Osteoblast (primary cell): ENCODE results near the gene CXCR3. TPM values are rescaled to one million over a fixed set of nuclear protein-coding genes. Genes with fewer than 3 reads are reported as not detected.
"Not testable (repeated sequence)": the region's sequence is repeated elsewhere in the genome, so short reads cannot be mapped to it uniquely, and the experiment has no call there.

Experiments
- DNase-seq: peaks from one replicate; pipeline ENCODE4 v3.0.0; 2011; ENCODE audit warnings: low spot score, mixed read lengths; ENCODE audit not compliant: insufficient read length; ENCODE audit errors: missing footprints
- H2AFZ ChIP-seq: 2 replicates; pipeline ENCODE4 v1.6.0; 2011; ENCODE audit warnings: mild to moderate bottlenecking, low read length
- H3K27ac ChIP-seq: 2 replicates; pipeline ENCODE4 v1.5.1; 2011; ENCODE audit warnings: mild to moderate bottlenecking, low read depth, low read length, moderate library complexity
- H3K27me3 ChIP-seq: 2 replicates; pipeline ENCODE4 v1.6.0; 2012; ENCODE audit warnings: mild to moderate bottlenecking, control low read depth, inconsistent platforms, low read length, moderate library complexity; ENCODE audit not compliant: insufficient read depth
- H3K36me3 ChIP-seq: 2 replicates; pipeline ENCODE4 v1.5.1; 2011; ENCODE audit warnings: mild to moderate bottlenecking, low read length, control low read depth, moderate library complexity; ENCODE audit not compliant: insufficient read depth
- H3K4me1 ChIP-seq: 2 replicates; pipeline ENCODE4 v1.5.1; 2011; ENCODE audit warnings: mild to moderate bottlenecking, low read length, control low read depth, moderate library complexity; ENCODE audit not compliant: insufficient read depth
- H3K4me2 ChIP-seq: 2 replicates; pipeline ENCODE4 v1.6.0; 2011; ENCODE audit warnings: mild to moderate bottlenecking, low read length; ENCODE audit not compliant: insufficient read depth
- H3K4me3 ChIP-seq: fragments of 200-600 bp; sonication (generic); 3 replicates; pipeline ENCODE4 v1.5.1; 2012; ENCODE audit warnings: mild to moderate bottlenecking, low read length, inconsistent platforms; ENCODE audit not compliant: insufficient read depth
- H3K79me2 ChIP-seq: 2 replicates; pipeline ENCODE4 v1.6.0; 2012; ENCODE audit warnings: mild to moderate bottlenecking, low read length, control low read depth, inconsistent platforms; ENCODE audit not compliant: insufficient read depth
- H3K9me3 ChIP-seq: 2 replicates; pipeline ENCODE4 v1.5.1; 2011; ENCODE audit warnings: low read depth, low read length, control low read depth
- H4K20me1 ChIP-seq: 2 replicates; pipeline ENCODE4 v1.6.0; 2012; ENCODE audit warnings: mild to moderate bottlenecking, low read length, control low read depth; ENCODE audit not compliant: insufficient read depth
- CTCF ChIP-seq: IDR thresholded peaks from 2 replicates; pipeline ENCODE4 v1.5.1; 2011; ENCODE audit warnings: mild to moderate bottlenecking, low read depth, low read length, moderate library complexity; ENCODE audit errors: extremely low read depth
- total RNA-seq: library from RNA; depleted of rRNA; stranded (reverse); fragments of >200 nt; gene quantifications from 2 replicates; pipeline ENCODE4 v1.2.3, GENCODE V29; 2012

The CXCR3 gene
- total RNA-seq, 1 donor, result not detected

GRCh38 chrX:71665747-71666146 lies 47.4 kb upstream of the CXCR3 start:
- no peak overlapping the region for H2AFZ ChIP-seq
- TF ChIP-seq CTCF, result no peak
- DNase-seq, result no peak
- H3K36me3 ChIP-seq, result no peaks in the 10 kb centered on the region
- no peaks in the 10 kb centered on the region for H3K9me3 ChIP-seq
- no peak overlapping the region for H3K4me2 ChIP-seq
- H3K4me3 ChIP-seq, result no peak overlapping the region
- no peak overlapping the region for H3K27ac ChIP-seq
- H3K79me2 ChIP-seq, result no peaks in the 10 kb centered on the region
- H4K20me1 ChIP-seq, result no peaks in the 10 kb centered on the region
- H3K4me1 ChIP-seq, result no peaks in the 10 kb centered on the region
- peaks cover 5% of the 10 kb centered on the region for H3K27me3 ChIP-seq

DNA sequence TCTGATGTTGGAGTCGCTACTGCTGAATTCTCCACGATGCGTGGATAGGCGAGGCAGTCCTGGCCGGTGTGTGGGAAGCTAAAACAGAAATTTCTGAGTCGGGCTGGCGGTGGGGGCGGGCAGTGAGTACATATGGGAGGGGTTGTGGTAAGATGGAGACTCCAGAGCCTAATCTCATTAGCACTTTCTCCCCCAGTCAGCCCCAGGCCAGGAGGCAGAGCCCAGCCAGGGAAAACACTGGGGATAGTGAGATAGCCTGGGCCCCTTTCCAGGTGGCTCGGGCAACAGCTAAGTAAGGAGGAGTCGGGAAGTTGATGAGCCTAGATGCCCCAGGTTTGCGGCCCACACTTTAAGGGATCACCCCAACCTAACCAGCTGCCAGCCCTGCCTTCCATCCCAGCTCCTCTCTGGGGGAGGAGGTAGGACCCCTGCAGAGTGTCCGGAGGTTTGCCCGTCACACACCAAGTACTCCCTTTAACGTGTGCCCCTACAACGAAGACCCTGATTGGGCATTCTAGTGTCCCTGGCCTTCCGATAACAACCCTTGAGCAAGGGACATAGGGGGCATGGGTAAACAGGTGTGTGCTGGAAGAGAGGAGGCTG lies 46.7 kb upstream of the CXCR3 start:
- Histone ChIP-seq H4K20me1 (no peaks in the 10 kb centered on the region), H3K27ac (no peak overlapping the region), H3K36me3 (no peaks in the 10 kb centered on the region), H3K4me2 (no peak overlapping the region), H3K9me3 (no peaks in the 10 kb centered on the region), H2AFZ (no peak overlapping the region), H3K27me3 (no peaks in the 10 kb centered on the region), H3K79me2 (no peaks in the 10 kb centered on the region), H3K4me1 (no peaks in the 10 kb centered on the region), H3K4me3 (no peak overlapping the region)
- peak; percentile 74 for DNase-seq
- TF ChIP-seq CTCF, result no peak

- TF ChIP-seq CTCF, result peak; percentile 24
- H3K27me3 ChIP-seq, H3K27ac ChIP-seq, H3K4me3 ChIP-seq, H3K79me2 ChIP-seq, DNase-seq, H4K20me1 ChIP-seq, H3K9me3 ChIP-seq, H2AFZ ChIP-seq, H3K4me2 ChIP-seq, H3K36me3 ChIP-seq, H3K4me1 ChIP-seq: not testable (repeated sequence)
These were observed 45.9 kb upstream of the CXCR3 start for GRCh38 chrX:71664202-71664601.

GRCh38 chrX:71663238-71663637 lies 44.9 kb upstream of the CXCR3 start:
- H3K27ac ChIP-seq, H3K9me3 ChIP-seq, H3K79me2 ChIP-seq, H3K4me1 ChIP-seq, H4K20me1 ChIP-seq, H3K36me3 ChIP-seq, H3K4me2 ChIP-seq, H2AFZ ChIP-seq, DNase-seq, H3K27me3 ChIP-seq, H3K4me3 ChIP-seq: not testable (repeated sequence)

GRCh38 chrX:71662654-71663053 lies 44.3 kb upstream of the CXCR3 start:
- not testable (repeated sequence) for H3K4me3 ChIP-seq, H3K27ac ChIP-seq, H3K4me2 ChIP-seq, H3K9me3 ChIP-seq, H3K27me3 ChIP-seq, H3K4me1 ChIP-seq, DNase-seq, H3K79me2 ChIP-seq, H3K36me3 ChIP-seq, H4K20me1 ChIP-seq, H2AFZ ChIP-seq
